Measurements from ENCODE around the gene CDKAL1. TPM values are rescaled to one million over a fixed set of nuclear protein-coding genes. Genes with fewer than 3 reads are reported as not detected.

Gene CDKAL1
- total RNA-seq, 6 experiments from 2014 or later = 9.2 to 14.3 (median 11.9) TPM

DNA sequence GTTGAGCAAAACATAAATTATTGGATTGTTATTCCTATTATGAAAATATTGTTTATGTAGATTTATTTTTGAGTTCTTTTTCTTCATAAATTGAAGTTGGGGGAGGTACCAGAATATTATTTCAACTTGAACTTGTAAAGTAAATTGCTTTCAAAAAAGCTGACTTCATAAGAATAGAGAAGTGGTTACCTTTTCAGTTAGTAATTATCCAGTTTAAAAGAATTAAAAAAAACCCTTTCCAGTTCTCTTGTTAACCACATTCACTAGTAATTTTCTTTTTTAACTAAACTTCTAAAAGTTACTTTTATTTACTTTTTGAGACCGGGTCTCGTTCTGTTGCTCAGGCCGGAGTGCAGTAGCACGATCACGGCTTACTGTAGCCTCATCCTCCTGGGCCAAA is 124.3 kb downstream of the CDKAL1 start:
- Mint-ChIP-seq H3K36me3 (ENCODE audit: low read depth) (peaks cover 4% of the 10 kb centered on the region; the same call in 1 of the 2 replicates), H3K27ac (no peak overlapping the region), H3K27me3 (ENCODE audit: insufficient read depth) (no peaks in the 10 kb centered on the region; the same call in 1 of the 2 replicates), H3K4me3 (no peak overlapping the region), H3K9me3 (no peaks in the 10 kb centered on the region), H3K4me1 (ENCODE audit: low read depth) (peaks cover 43% of the 10 kb centered on the region)
- TF ChIP-seq, protein P1, sequence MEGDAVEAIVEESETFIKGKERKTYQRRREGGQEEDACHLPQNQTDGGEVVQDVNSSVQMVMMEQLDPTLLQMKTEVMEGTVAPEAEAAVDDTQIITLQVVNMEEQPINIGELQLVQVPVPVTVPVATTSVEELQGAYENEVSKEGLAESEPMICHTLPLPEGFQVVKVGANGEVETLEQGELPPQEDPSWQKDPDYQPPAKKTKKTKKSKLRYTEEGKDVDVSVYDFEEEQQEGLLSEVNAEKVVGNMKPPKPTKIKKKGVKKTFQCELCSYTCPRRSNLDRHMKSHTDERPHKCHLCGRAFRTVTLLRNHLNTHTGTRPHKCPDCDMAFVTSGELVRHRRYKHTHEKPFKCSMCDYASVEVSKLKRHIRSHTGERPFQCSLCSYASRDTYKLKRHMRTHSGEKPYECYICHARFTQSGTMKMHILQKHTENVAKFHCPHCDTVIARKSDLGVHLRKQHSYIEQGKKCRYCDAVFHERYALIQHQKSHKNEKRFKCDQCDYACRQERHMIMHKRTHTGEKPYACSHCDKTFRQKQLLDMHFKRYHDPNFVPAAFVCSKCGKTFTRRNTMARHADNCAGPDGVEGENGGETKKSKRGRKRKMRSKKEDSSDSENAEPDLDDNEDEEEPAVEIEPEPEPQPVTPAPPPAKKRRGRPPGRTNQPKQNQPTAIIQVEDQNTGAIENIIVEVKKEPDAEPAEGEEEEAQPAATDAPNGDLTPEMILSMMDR (IDR thresholded peaks at IDR 0.05) = no peak
- no peak for DNase-seq

DNA sequence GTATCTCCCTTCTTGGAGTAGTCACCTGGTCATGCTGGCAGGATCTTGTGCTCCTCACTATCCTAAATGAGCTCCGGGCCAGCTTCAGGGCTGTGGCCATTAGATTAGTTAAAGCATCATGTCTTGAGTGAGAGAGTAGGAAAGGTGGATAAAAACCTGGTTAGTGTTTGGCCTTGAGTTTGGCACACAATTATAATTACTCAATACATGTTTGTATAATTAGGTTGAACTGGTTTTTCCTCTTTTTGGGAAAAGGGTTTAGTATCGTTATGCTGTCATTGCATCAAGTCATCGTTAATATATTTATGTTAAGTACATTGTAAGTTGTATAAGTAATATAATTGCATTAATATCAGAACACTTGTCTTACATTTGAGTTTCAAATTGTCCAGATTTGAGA is 126.3 kb downstream of the CDKAL1 start:
- H3K27me3 Mint-ChIP-seq (ENCODE audit: insufficient read depth) = no peaks in the 10 kb centered on the region; the same call in 1 of the 2 replicates
- peaks cover 29% of the 10 kb centered on the region for H3K4me1 Mint-ChIP-seq (ENCODE audit: low read depth)
- H3K4me3 Mint-ChIP-seq = no peak overlapping the region
- TF ChIP-seq, protein P1 (IDR thresholded peaks at IDR 0.05) = no peak
- no peak for DNase-seq
- H3K9me3 Mint-ChIP-seq = no peaks in the 10 kb centered on the region
- no peaks in the 10 kb centered on the region; the same call in 1 of the 2 replicates for H3K36me3 Mint-ChIP-seq (ENCODE audit: low read depth)
- no peak overlapping the region for H3K27ac Mint-ChIP-seq

DNA sequence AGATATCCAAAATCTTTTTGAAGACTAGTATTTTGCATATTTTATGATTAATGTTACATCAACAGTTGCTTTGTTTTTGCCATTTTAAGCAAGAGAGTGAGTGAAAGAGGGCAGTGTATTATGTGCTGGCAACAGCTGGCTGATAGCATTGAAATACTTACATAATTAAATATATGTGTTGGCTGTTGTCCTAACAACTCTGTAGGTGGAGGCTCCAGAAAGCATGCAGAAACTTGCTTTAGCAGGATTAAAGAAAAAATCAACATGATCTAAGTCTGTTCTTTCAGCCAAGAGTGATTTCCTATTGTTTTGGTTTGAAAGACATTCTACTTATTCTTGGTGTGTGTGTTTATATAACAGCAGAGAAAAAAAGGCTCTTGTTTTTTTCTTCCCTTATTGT is 127.5 kb downstream of the CDKAL1 start:
- Mint-ChIP-seq H3K9me3 (no peaks in the 10 kb centered on the region), H3K36me3 (ENCODE audit: low read depth) (no peaks in the 10 kb centered on the region; the same call in 1 of the 2 replicates), H3K27ac (no peak overlapping the region), H3K4me1 (ENCODE audit: low read depth) (peaks cover 21% of the 10 kb centered on the region), H3K27me3 (ENCODE audit: insufficient read depth) (no peaks in the 10 kb centered on the region; the same call in 1 of the 2 replicates), H3K4me3 (no peak overlapping the region)
- TF ChIP-seq, protein P1 (IDR thresholded peaks at IDR 0.05) = no peak
- no peak for DNase-seq

DNA sequence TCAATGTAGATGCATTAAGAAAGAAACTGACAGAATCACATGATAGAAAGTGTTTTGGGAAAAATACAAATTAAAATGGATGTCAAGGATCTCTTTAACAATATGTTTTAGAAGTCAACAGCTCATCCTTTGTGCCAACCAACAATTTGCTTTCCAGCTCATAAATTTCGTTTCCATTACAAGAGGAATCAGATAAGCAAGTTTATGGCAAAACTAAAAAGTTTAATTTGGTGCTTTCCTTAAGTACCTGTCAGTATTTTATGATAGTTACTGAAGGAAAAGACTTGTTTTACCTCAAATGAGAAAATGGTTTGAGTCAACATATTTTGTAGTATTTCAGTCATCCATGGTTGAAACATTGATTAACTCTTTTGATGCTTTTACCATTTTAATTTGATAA is 130.0 kb downstream of the CDKAL1 start:
- H3K4me1 Mint-ChIP-seq (ENCODE audit: low read depth) = peaks cover 14% of the 10 kb centered on the region
- H3K27me3 Mint-ChIP-seq (ENCODE audit: insufficient read depth) = no peaks in the 10 kb centered on the region; the same call in 1 of the 2 replicates
- no peak overlapping the region for H3K27ac Mint-ChIP-seq
- H3K36me3 Mint-ChIP-seq (ENCODE audit: low read depth) = no peaks in the 10 kb centered on the region; the same call in 1 of the 2 replicates
- no peak for DNase-seq
- H3K9me3 Mint-ChIP-seq = no peaks in the 10 kb centered on the region
- no peak overlapping the region for H3K4me3 Mint-ChIP-seq
- TF ChIP-seq, protein P1 (IDR thresholded peaks at IDR 0.05) = no peak

DNA sequence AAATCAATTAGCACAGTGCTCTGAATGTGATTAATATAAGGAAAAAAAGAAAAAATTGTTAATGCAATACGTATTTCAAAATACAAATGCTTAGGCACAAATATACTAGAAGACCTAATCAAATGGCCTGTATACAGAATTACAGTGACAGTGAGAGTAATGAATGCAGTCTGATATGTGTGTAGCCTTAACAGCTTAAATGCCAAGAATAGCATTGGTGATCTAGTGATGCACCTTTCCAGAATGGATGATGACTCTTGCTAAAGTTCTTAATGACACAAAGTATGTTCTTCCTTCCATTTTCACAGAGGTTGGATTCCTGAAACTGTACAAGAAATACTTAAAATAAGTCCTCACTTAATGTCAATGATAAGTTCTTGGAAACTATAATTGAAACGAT is 131.0 kb downstream of the CDKAL1 start:
- Mint-ChIP-seq H3K36me3 (ENCODE audit: low read depth) (no peaks in the 10 kb centered on the region), H3K4me1 (ENCODE audit: low read depth) (peaks cover 14% of the 10 kb centered on the region), H3K4me3 (no peak overlapping the region), H3K27me3 (ENCODE audit: insufficient read depth) (no peaks in the 10 kb centered on the region; the same call in 1 of the 2 replicates), H3K27ac (no peak overlapping the region), H3K9me3 (no peaks in the 10 kb centered on the region)
- no peak for DNase-seq
- TF ChIP-seq, protein P1 (IDR thresholded peaks at IDR 0.05) = no peak
